C4-2B (cell line): ENCODE results near the gene NRN1.

Source experiments
- CTCF ChIP-seq: fragments of 450-650 bp; conservative IDR thresholded peaks from 2 replicates; pipeline ENCODE4 v1.5.1; 2017; ENCODE audit warnings: mild to moderate bottlenecking
- ZFX ChIP-seq: fragments of 450-650 bp; IDR thresholded peaks from 2 replicates; pipeline ENCODE4 v1.6.1; 2017

GRCh38 chr6:5981126-5982026, 25.3 kb downstream of the NRN1 start:
- TF ChIP-seq CTCF (no peak), ZFX (no peak)
